ENCODE measurements around the gene TMEM35A. TPM values are rescaled to one million over a fixed set of nuclear protein-coding genes. Genes with fewer than 3 reads are reported as not detected.

The TMEM35A gene, protein sequence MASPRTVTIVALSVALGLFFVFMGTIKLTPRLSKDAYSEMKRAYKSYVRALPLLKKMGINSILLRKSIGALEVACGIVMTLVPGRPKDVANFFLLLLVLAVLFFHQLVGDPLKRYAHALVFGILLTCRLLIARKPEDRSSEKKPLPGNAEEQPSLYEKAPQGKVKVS
- 0.66 and 15.2 TPM in 2 replicates for total RNA-seq

DNA sequence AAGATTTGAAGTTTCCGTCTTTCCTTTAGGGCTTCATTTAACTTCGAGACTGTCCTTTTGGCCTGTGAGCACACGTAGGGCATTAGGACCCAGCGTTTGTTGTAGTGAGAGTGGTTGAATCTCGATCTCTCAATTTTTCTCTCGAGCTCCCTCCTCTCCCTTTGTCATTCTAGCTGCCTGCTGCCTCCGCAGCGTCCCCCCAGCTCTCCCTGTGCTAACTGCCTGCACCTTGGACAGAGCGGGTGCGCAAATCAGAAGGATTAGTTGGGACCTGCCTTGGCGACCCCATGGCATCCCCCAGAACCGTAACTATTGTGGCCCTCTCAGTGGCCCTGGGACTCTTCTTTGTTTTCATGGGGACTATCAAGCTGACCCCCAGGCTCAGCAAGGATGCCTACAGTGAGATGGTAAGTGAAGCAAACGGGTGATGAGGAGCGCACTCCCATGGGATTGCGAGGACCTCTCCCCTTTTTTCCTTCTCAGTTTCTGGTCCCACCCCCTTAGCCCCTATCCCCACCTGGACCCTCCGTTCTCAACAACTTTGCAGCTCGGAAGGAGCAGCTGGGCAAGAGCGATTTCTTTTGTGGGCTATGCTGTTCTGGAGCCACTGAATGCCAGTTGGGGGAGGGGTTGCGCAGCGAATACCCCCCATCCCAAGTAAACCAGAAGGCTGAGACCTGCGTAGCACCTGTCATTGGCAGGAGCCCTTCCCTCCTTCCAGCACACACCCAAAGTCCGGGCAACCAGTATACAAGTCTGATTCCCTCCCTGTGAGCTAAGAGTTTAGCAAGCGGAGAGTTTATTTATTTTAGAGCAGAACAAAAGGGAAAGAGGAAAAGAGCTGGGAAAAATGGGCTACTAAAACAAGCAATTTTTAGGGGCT lies at the start of gene TMEM35A:
TSS of gene TMEM35A (plus strand) at position 164 of the 883 bp plus-strand sequence. CDS start at position 288, 124 bp downstream.

DNA sequence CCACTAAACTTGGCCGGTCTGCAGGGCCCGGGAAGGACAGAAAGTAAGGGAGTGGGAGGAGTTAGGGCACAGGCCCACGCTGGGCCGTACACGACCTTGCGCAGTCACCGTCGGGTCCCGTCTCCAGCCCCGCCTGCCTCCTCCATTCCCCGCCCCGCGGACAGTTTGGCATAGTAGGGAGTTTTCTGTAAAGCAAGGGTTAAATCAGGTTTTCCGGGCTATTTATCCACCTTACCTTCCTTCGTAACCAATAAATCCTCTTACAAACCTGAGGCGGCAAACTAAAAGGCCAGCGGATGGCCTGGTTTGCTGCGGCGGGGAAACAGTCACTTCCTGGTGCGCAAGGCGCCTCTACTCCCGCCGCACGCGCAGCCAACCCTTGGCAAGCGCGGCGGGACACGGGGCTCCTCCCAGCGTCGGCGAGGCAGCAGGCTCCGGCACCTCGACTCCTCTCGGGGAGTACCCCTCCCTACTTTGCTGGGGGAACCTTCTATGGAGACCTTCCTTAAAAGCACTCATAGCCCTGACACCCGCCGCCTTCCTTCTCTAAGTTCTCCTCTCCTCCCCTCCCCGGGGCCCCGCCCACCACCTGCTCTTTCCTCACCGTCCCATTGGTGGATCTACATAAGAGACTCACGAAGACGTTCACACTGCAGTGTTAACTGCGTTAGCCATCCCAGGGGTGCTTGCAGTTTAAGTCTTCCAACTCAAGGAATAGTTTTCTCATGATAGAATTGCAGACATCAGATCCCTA lies 27.0 kb upstream of the TMEM35A start, which contains the start of gene TRMT2B:
TSS of gene TRMT2B (minus strand) at position 563 of the 754 bp plus-strand sequence. CDS start 9,822 bp downstream, outside the sequence.

DNA sequence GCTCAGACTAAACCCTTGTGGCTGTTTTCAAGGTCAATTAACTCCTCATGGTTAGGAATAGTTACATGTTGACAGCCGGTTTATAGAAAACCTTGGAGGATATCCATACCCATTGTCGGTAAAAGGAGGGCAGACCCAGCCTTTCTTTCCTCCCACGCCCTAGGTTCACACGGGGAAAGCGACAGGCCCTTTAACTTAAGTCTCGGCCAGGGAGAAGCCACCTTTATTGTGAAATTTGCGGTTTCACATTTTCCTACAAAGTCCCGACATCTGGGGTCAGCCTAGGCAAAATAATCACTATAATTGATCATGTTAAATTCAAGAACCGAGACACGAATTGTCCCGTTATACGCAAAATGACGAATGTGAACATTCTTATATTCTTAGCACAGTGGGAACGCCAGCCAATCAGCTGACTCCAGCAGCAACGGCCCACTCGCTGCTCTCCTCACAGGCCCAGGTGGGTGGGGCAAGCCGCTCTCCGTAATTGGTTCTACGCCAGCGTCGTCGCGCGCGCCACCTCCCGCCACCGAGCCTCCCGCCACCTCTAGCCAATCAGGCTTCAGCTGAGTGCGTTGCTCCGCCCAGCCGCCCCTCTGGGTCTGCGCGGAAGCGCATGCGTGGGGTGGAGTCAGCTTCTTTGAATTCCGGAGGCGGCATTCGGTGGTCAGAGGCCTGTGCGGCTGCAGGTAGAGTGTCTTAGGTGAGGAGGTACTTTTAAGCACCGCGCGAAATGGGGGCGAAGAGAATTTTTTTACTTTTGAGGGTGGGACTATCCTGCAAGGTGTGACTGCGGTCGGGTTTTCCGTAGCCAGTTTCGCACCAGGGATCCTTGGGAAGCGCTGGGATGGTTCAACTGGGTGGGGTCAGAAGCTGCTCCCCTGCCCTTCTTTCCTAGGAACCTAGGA lies 19.1 kb downstream of the TMEM35A start, which contains the start of gene CENPI:
TSS of gene CENPI (plus strand) at position 659 of the 908 bp plus-strand sequence. CDS start 2,867 bp downstream, outside the sequence.

Other genes starting within 250 kb of the TMEM35A start
- 0.22 TPM in 1 of 2 replicates, not detected in the other for gene NOX1, start 204.5 kb upstream of the TMEM35A start, total RNA-seq
- 0.22 and 4.2 TPM in 2 replicates for gene XKRX, start 150.0 kb upstream of the TMEM35A start, total RNA-seq
- not detected in 2 replicates for gene ARL13A, start 109.2 kb upstream of the TMEM35A start, total RNA-seq
- 9.4 and 24.3 TPM in 2 replicates for gene TRMT2B, start 26.8 kb upstream of the TMEM35A start, total RNA-seq
- gene CENPI, start 19.3 kb downstream of the TMEM35A start, total RNA-seq = 4.4 and 50.1 TPM in 2 replicates
- 0.22 and 4.0 TPM in 2 replicates for gene DRP2, start 140.9 kb downstream of the TMEM35A start, total RNA-seq
- gene TAF7L, start 212.5 kb downstream of the TMEM35A start, total RNA-seq = 0.22 and 1.1 TPM in 2 replicates